ENCODE measurements around the gene SEC14L1.

DNA sequence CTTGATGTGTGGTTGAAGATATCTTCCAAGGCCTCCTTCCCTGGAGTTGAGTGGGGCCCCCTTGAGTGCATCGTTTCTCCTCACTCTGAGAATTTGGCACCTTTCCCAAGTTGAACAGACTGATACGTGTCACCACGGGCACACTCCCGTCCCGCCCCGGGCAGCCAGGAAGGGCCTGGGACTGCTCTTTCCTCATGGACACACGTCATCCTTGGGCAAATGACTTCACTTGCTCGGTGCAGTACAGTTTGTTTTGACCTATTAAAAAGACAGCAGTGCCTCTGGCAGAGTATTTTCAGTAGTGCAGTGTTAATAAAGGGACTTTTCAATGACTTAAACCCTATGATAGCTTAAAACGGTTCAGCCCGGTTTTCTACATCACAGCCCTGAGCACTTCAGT is 59.9 kb downstream of the SEC14L1 start:
- TF ChIP-seq EZH2 (IDR thresholded peaks at IDR 0.05; ENCODE audit: borderline replicate concordance, low read depth, low read length, poor library complexity, severe bottlenecking) = no peak
- TF ChIP-seq, protein P1, sequence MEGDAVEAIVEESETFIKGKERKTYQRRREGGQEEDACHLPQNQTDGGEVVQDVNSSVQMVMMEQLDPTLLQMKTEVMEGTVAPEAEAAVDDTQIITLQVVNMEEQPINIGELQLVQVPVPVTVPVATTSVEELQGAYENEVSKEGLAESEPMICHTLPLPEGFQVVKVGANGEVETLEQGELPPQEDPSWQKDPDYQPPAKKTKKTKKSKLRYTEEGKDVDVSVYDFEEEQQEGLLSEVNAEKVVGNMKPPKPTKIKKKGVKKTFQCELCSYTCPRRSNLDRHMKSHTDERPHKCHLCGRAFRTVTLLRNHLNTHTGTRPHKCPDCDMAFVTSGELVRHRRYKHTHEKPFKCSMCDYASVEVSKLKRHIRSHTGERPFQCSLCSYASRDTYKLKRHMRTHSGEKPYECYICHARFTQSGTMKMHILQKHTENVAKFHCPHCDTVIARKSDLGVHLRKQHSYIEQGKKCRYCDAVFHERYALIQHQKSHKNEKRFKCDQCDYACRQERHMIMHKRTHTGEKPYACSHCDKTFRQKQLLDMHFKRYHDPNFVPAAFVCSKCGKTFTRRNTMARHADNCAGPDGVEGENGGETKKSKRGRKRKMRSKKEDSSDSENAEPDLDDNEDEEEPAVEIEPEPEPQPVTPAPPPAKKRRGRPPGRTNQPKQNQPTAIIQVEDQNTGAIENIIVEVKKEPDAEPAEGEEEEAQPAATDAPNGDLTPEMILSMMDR (conservative IDR thresholded peaks at IDR 0.05; ENCODE audit: low read depth, low read length) = no peak

Measured in A673 (cell line).